VCaP (cell line): Measurements from ENCODE around the gene GRIA4.

Source experiments
- H3K27ac ChIP-seq: fragments of 450-650 bp; 2 replicates; pipeline ENCODE4 v1.5.1; 2017
- CTCF ChIP-seq: fragments of 450-650 bp; conservative IDR thresholded peaks from 2 replicates; pipeline ENCODE4 v1.5.1; 2017; ENCODE audit warnings: mild to moderate bottlenecking, moderate library complexity

GRIA4 gene

GRCh38 chr11:105811242-105811641, 201.4 kb downstream of the GRIA4 start:
- no peak for TF ChIP-seq CTCF
- H3K27ac ChIP-seq: no peak overlapping the region

DNA sequence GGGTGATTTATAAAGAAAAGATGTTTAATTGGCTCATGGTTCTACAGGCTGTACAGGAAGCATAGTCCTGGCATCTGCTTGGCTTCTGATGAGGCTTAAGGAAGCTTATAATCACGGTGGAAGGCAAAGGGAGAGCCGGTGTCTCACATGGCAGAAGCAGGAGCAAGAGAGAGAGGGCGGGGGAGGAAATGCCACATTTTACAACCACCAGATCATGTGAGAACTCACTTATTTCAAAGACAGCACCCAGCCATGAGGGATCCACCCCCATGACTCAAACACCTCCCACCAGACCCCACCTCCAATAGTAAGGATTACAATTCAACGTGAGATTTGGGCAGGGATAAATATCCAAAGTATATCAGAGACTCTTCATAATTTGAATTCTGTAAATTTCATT, 211.5 kb downstream of the GRIA4 start:
- no peak overlapping the region for H3K27ac ChIP-seq
- TF ChIP-seq CTCF: no peak

GRCh38 chr11:105821781-105822180, 211.9 kb downstream of the GRIA4 start:
- TF ChIP-seq CTCF: no peak
- H3K27ac ChIP-seq: no peak overlapping the region

DNA sequence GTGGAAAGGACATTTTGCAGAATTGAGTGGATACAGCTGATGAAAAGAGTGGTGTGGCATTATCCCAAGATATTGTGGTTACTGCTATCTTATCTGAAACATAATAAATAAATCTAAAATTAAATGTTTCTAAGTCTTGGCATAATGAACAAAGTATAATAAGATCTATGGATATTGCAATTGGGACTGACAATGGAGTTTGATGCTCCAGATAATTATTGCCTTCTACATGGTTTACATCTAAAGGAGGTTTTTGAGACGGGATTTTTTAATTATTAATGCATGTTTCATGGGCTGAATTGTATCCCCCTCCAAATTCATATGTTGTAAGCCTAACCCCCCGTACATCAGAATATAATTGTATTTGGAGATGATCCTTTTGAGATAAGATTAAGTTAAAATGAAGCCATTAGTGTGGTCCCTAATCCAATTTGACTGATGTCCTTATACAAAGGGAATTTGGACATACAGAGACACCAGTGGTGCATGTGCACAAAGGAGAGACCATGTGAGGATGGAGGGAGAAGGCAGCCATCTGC, 213.7 kb downstream of the GRIA4 start:
- H3K27ac ChIP-seq: no peak overlapping the region
- TF ChIP-seq CTCF: no peak

DNA sequence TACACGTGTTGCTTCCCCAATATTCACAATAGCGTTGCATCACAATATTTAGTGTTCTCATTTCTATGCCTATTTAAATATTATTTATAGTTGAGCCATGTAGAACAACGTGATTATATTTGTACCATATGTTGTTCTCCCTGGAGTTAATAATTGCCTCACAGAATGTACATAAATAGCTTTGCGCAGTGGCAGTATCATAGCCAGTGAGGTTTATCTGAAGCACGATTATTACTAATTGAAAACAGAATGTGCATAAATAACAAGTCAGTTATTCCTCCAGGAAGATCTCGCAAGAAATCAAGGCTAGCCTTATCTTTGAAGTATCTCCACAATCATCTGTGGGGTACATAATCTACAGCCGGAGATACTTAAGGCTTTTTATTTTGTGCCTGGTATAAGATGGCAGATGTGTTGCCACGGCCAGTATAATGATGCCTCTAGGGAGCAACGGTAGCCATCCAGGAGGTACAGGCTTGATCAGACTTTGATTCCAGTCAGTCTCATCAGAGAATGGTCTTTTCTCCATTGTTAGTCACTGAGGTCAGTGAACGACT, 214.7 kb downstream of the GRIA4 start:
- H3K27ac ChIP-seq: no peak overlapping the region

DNA sequence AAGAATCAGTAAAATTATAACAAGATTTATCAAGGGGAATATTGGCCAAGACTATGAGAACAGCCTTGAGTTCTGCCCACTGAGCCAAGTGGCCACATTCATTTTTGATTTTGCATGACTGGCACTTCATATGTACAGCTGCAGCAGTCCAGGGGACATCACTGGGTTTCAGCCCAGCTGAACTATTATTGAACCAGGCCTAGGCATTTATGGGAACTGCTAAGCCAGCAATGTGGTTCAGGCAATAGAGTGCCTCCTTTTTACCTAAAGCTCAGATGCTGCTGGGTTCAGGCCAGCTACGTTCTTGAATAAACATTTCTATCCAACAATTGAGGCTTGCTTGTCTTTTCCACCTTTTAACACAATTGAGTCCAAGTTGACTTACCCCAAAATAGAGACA, 215.3 kb downstream of the GRIA4 start:
- TF ChIP-seq CTCF: no peak

More for the DNA sequence above, 214.7 kb downstream of the GRIA4 start:
- TF ChIP-seq CTCF: no peak

DNA sequence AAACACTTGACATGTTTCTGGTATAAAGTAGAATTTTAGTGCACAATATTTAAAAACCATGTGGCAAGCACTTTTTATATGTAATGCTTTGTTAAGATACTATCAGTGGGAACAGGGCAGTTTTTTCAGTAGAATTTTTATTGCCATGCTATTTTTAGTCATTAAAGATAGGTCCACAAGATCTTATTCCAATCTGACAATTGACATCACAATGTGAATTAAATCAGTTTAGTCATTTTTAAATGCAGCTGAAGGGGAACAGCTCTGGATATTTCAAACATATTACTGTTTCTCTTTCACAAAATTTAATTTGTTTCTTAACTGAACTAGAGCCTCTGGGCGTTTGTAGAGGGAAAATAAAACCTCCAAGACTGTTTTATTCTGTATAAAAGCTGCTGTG, 218.0 kb downstream of the GRIA4 start:
- H3K27ac ChIP-seq: no peak overlapping the region
- TF ChIP-seq CTCF: no peak

More for the DNA sequence above, 215.3 kb downstream of the GRIA4 start:
- no peak overlapping the region for H3K27ac ChIP-seq
